Hindlimb muscle (tissue), 1 donor: ENCODE measurements around the gene BORCS5. TPM values are rescaled to one million over a fixed set of nuclear protein-coding genes. Genes with fewer than 3 reads are reported as not detected.

ENCODE experiments used
- DNase-seq: peaks from one replicate; pipeline ENCODE4 v3.0.0-alpha.2; 2013
- polyA plus RNA-seq: library from polyadenylated mRNA; unstranded; fragments of 120-200 nt; gene quantifications from one replicate; pipeline ENCODE4 v1.2.1, GENCODE V29; 2013; ENCODE audit not compliant: insufficient read length

BORCS5 gene
- polyA plus RNA-seq, 1 donor, result 8.4 TPM

GRCh38 chr12:12353807-12354206 is 3.1 kb upstream of the BORCS5 start:
- DNase-seq, result no peak

GRCh38 chr12:12356467-12356895 is 397 bp upstream of the BORCS5 start:
- DNase-seq, result no peak

- no peak for DNase-seq
Observed at GRCh38 chr12:12357719-12358461, 1.0 kb downstream of the BORCS5 start.

- no peak for DNase-seq
Observed at GRCh38 chr12:12358528-12358927, 1.6 kb downstream of the BORCS5 start.

GRCh38 chr12:12364787-12365445 is 8.0 kb downstream of the BORCS5 start:
- no peak for DNase-seq

- DNase-seq, result no peak
Observed at GRCh38 chr12:12365446-12365802, 8.5 kb downstream of the BORCS5 start.

DNA sequence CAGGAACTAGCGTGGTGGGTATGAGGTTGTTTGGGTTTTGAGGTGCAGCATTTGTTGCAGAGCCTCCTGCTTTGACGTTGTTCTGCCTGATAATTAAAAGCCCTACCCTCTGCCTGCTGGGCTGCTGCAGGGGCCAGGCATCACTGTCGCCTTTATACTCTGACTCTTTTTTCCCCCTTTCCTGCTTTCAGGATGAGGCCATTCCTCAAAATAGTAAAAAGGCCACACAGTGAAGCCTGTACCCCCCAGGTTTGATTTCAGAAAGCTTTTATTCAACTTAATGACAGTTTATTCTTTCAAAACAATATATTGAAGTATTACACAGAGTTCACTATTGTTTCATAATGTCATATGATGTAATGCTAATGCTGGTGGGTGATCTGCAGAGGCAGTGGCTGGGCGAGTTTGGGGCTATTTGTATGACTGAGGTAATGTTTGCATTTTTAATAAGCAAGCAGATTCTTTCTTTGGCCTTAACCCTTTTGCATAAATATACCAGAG is 9.1 kb downstream of the BORCS5 start:
- DNase-seq, result no peak

DNA sequence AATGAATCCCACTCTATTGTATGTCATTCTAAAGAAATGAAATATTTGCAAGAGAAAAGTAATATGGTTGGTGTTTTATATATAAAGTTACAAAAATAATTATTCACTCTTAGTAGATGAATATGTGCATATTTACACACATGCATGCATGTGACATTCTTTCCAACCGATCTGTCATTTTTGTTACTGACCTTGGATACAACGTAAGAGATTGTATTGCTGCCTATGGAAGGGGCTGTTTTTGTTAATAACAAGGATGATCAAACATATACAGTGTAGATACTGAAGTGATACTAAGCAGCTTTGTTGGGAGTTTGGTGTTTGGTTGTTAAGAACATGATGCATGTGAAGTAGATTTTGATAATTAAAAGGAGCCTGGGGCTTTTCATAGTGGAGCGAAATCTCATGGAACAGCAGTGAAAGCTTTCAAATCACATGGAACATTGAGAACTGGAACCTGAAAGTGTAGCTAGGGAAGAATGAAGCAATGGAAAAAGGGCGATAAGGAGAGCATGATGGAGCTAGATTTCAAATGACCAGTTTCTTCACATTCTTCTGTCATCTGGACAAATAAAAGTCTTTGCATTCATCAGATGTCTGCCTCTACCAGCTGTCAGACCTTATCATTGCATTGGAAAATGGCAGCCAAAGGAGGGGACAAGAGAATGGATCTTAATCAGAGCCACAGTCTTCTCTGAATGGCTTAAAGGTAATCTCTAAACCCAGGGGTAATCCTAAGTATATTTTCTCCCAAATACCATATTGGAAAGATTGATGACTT is 10.0 kb downstream of the BORCS5 start:
- DNase-seq, result no peak

- no peak for DNase-seq
Observed at GRCh38 chr12:12367482-12367998, 10.7 kb downstream of the BORCS5 start.

- no peak for DNase-seq
Observed at GRCh38 chr12:12372946-12373722, 16.3 kb downstream of the BORCS5 start.

DNA sequence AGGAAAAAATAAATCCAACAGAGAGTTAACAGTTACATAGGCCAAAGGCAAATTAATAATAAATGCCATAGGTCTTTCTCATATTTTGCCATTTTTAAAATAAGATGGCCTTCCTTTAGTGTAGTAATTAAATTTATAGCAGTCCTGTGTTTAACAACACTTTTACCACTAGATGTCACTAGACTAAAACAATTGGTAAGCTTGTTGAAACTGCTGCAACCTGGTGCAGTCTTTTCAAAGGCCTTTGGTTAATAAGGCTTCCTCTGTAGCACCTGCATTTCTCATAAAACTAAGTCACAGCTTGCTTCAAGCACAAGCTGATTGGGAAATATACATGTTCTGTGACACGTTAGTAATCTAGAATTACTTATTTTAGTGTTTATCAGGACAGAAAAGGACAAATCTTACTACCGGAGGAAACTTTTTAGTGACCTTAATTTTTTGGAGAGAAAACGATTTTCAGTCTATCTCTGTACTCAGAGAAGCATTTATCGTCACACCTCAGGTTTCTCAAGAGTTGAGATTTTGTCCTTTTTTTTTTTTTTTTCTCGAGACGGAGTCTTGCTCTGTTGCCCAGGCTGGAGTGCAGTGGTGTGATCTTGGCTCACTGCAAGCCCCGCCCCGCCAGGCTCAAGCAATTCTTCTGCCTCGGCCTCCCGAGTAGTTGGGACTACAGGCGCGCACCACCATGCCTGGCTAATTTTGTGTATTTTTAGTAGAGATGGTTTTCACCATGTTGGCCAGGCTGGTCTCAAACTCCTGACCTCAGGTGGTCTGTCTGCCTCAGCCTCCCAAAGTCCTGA is 20.0 kb downstream of the BORCS5 start:
- peak; percentile 61 for DNase-seq

DNA sequence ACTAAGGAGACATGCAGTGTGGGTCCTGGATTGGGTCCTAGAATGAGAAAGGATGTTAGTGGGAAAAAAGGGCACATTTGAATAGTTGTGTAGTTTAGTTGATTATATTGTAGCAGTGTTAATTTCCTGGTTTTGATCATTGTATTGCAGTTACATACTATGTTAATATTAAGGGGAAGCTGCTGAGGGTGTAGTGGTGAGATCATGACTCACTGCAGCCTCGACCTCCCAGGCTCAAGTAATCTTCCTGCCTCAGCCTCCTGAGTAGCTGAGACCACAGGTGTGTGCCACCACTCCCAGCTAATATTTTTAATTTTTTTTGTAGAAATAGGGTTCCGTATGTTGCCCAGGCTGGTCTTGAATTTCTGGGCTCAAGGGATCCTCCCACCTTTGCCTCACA is 21.7 kb downstream of the BORCS5 start:
- DNase-seq, result no peak

GRCh38 chr12:12379831-12380730 is 23.2 kb downstream of the BORCS5 start:
- no peak for DNase-seq

DNA sequence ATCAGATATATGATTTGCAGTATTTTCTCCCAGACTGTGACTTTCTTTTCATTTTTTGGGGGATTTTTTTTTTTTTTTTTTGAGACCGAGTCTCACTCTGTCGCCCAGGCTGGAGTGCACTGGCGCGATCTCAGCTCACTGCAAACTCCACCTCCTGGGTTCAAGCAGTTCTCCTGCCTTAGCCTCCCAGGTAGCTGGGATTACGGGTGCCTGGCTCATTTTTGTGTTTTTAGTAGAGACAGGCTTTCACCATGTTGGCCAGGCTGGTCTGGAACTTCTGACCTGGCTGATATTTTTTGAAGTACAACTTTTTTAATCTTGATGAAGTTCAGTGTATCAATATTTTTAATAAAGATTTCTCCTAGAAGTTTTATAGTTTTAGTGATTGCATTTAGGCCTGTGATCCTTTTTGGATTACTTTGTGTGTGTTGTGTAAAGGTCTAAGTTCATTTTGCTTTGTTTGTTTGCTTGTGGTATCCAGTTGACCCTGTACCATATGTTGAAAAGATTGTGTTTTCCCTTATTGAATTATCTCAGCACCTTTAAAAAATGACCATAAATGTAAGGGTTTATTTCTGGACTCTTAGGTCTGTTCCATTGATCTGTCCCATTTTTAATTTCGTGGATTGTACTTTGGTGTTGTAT is 24.2 kb downstream of the BORCS5 start:
- no peak for DNase-seq

GRCh38 chr12:12381982-12382381 is 25.1 kb downstream of the BORCS5 start:
- no peak for DNase-seq

DNA sequence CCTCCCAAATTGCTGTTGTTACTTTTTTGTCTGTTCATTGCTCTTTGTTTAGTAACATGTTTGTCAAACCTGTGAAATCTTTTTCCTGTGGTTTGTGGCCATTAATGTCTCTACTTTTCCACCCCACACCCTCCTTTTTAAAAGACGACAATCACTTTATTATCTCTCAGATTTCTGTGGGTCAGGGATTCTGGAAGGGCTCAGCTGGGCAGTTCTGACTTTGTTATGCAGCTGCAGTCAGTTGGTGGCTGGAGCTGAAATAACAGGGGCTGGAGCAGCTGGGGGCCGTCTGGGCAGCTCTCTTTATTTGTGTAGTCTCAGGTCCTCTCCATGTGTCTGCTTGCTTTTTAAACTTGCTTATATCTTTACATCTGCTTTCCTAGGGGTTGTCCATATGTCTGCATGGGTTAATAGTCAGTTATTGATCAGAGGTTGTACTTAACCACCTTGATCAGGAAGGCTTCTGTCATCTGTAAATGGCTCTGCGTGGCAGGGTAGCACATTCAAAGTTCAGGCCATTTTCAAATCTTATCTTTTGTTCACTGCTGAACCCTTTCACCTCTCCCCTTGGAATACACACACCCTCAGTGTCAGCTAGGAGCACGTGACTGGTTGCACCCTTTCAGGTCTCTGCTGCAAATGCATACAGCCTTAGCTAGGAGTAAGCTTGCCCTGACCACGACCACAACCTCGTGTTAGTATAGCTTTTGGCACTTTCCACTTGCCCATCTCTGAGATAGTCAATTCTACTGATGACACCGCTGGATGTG is 27.9 kb downstream of the BORCS5 start:
- no peak for DNase-seq

GRCh38 chr12:12387501-12387900 is 30.6 kb downstream of the BORCS5 start:
- peak; percentile 34 for DNase-seq

GRCh38 chr12:12392413-12392812 is 35.5 kb downstream of the BORCS5 start:
- DNase-seq, result no peak

DNA sequence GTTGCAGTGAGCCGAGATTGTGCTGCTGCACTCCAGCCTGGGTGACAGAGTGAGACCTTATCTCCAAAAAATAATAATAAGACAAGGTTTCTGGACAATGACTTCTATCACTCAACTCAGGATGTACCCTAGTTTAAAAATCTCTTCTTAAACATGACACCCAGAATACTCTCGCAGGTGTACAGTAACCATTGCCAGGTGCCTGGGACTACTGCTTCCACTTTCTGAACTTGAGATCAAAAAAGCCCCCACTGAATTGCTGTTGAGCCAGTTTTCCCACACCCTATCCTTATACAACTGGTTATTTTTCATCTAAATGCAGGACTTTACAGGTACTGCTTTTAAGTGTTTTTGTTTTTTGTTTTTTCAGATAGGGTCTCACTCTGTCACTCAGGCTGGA is 36.3 kb downstream of the BORCS5 start:
- DNase-seq, result no peak
